ENCODE data around the gene ANKS3. TPM values are rescaled to one million over a fixed set of nuclear protein-coding genes. Genes with fewer than 3 reads are reported as not detected.

ANKS3 gene
- polyA plus RNA-seq, 2 donors = 9.3 to 26.8 TPM

- Histone ChIP-seq H3K36me3 (ENCODE audit: control insufficient read depth in 2 of 2, insufficient read depth in 2 of 2, low read length in 1 of 2) (peaks cover 11 to 45% of the 10 kb centered on the region in 2 donors), H3K4me1 (ENCODE audit: control insufficient read depth in 2 of 2, insufficient read depth in 2 of 2, low read length in 1 of 2) (peaks cover 0 to 10% of the 10 kb centered on the region in 2 donors), H3K27ac (ENCODE audit: low read depth in 2 of 2, low read length in 1 of 2) (no peak overlapping the region), H3K27me3 (ENCODE audit: control insufficient read depth in 1 of 2, insufficient read depth in 2 of 2, low read length in 2 of 2) (no peaks in the 10 kb centered on the region), H3K4me3 (ENCODE audit: low read depth in 1 of 2, low read length in 2 of 2) (no peak overlapping the region), H3K9me3 (ENCODE audit: control insufficient read depth in 2 of 2, insufficient read depth in 1 of 2, low read depth in 1 of 2, low read length in 1 of 2) (no peaks in the 10 kb centered on the region)
- WGBS, 2 donors = 89 to 92% methylated on average over 20 of the region's 20 CpGs
These were observed 67.4 kb downstream of the ANKS3 start for GRCh38 chr16:4666537-4667202.

DNA sequence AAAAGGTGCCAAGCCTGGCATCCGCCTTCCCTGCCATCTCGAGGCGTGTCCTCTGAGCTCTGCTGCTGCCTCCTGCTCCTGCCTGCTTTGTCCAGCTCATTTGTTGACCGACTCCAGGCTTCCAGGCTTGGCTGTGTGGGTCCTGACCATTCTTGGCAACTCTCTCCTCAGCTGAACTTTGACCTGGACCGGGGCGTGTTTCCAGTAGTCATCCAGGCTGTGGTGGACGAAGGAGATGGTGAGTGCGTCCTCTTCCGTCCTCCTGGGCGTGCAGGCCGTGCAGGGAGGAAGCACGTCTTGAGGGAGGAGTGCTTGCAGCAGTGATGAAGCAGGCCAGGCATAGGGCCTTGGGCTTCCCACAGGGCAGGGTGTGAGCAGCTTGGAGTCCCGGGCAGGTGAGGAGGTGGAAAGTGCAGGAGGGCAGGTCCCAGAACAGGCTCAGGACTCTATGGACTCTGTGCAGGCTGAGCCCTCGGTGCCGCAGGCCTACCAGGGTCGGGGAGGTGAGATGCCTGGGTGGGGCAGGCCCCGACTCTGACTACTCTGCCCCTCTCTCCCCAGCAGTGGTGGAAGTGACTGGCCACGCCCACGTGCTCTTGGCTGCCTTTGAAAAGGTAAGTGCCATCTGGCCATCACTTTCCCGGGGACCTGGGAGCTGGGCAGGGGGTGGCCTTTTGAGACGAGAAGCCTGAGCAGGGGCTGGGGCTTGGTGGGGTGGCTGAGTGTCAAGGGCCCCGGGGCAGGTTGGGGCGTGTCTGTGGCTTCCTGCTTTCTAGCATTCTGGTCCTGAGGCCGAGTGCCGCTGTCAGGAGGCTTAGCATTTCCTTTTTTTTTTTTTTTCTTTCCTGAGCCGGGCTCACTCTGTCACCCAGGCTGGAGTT, 69.3 kb downstream of the ANKS3 start:
- WGBS, 2 donors = 42 to 45% methylated on average over 25 to 26 of the region's 26 CpGs
- peaks cover 11 to 32% of the 10 kb centered on the region in 2 donors for H3K36me3 ChIP-seq (ENCODE audit: control insufficient read depth in 2 of 2, insufficient read depth in 2 of 2, low read length in 1 of 2)
- no peak overlapping the region for H3K4me3 ChIP-seq (ENCODE audit: low read depth in 1 of 2, low read length in 2 of 2)
- no peaks in the 10 kb centered on the region for H3K27me3 ChIP-seq (ENCODE audit: control insufficient read depth in 1 of 2, insufficient read depth in 2 of 2, low read length in 2 of 2)
- H3K27ac ChIP-seq (ENCODE audit: low read depth in 2 of 2, low read length in 1 of 2) = peak overlapping the region; percentile 5 to 57
- H3K9me3 ChIP-seq (ENCODE audit: control insufficient read depth in 2 of 2, insufficient read depth in 1 of 2, low read depth in 1 of 2, low read length in 1 of 2) = no peaks in the 10 kb centered on the region
- peaks cover 3 to 12% of the 10 kb centered on the region in 2 donors for H3K4me1 ChIP-seq (ENCODE audit: control insufficient read depth in 2 of 2, insufficient read depth in 2 of 2, low read length in 1 of 2)

DNA sequence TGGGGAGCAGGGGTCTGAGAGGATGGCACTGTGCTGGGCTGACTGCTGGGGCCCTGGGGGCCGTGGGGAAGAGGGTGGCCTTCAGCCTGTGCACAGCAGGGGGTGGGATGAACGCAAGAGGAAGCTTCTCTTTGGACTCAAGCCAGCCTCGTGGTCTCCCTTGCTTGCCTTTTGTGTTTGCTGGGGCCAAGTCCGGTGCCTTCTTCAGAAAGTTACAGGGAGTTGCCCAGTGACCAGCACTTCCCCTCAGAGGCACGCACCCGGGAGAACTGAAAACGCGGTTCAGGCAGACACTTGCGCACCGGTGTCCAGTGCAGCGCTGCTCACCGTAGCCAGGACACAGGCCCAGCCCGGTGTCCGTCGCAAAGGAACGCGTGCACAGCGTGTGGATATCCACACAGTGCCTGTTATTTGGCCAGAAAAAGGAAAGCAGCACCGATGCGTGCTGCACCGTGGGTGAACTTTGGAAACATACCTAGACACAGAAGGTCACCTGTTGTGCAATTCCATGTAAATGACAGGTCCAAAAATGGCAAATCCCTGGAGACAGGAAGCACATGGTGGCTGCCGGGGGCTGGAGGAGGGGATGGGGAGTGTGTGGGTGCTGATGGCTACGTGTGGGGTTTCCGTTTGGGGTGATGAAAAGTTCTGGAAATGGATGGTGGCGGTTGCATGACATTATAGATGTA, 70.2 kb downstream of the ANKS3 start:
- 67 to 78% methylated on average over 24 to 25 of the region's 25 CpGs for WGBS, 2 donors
- Histone ChIP-seq H3K4me1 (ENCODE audit: control insufficient read depth in 2 of 2, insufficient read depth in 2 of 2, low read length in 1 of 2) (peaks cover 3 to 12% of the 10 kb centered on the region in 2 donors), H3K36me3 (ENCODE audit: control insufficient read depth in 2 of 2, insufficient read depth in 2 of 2, low read length in 1 of 2) (peaks cover 9 to 36% of the 10 kb centered on the region in 2 donors), H3K9me3 (ENCODE audit: control insufficient read depth in 2 of 2, insufficient read depth in 1 of 2, low read depth in 1 of 2, low read length in 1 of 2) (no peaks in the 10 kb centered on the region), H3K27ac (ENCODE audit: low read depth in 2 of 2, low read length in 1 of 2) (peak overlapping the region in 1 of 2 donors; percentile 57), H3K27me3 (ENCODE audit: control insufficient read depth in 1 of 2, insufficient read depth in 2 of 2, low read length in 2 of 2) (no peaks in the 10 kb centered on the region), H3K4me3 (ENCODE audit: low read depth in 1 of 2, low read length in 2 of 2) (no peak overlapping the region)

DNA sequence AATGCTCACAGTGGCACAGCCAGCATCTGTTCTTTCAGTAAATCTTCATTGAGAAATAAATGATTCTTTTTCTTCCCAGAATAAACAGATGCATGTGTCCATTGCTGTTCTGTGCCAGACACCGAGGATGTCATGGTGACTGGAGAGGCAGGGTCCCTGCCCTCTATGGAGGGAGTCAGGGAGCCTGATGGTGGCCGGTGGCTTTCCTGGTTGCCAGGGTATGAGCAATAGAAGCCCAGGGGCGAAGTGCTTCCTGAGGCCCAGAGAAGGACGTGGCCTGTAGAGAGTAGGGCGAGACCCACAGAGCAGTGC, 70.7 kb downstream of the ANKS3 start:
- Histone ChIP-seq H3K9me3 (ENCODE audit: control insufficient read depth in 2 of 2, insufficient read depth in 1 of 2, low read depth in 1 of 2, low read length in 1 of 2) (no peaks in the 10 kb centered on the region), H3K27ac (ENCODE audit: low read depth in 2 of 2, low read length in 1 of 2) (peak overlapping the region in 1 of 2 donors; percentile 23), H3K4me1 (ENCODE audit: control insufficient read depth in 2 of 2, insufficient read depth in 2 of 2, low read length in 1 of 2) (peaks cover 3 to 12% of the 10 kb centered on the region in 2 donors), H3K36me3 (ENCODE audit: control insufficient read depth in 2 of 2, insufficient read depth in 2 of 2, low read length in 1 of 2) (peaks cover 10 to 33% of the 10 kb centered on the region in 2 donors), H3K27me3 (ENCODE audit: control insufficient read depth in 1 of 2, insufficient read depth in 2 of 2, low read length in 2 of 2) (no peaks in the 10 kb centered on the region), H3K4me3 (ENCODE audit: low read depth in 1 of 2, low read length in 2 of 2) (no peak overlapping the region)
- 76 to 78% methylated on average over 5 of the region's 5 CpGs for WGBS, 2 donors

- H3K27ac ChIP-seq (ENCODE audit: low read depth in 2 of 2, low read length in 1 of 2) = no peak overlapping the region
- H3K36me3 ChIP-seq (ENCODE audit: control insufficient read depth in 2 of 2, insufficient read depth in 2 of 2, low read length in 1 of 2) = peaks cover 11 to 29% of the 10 kb centered on the region in 2 donors
- no peaks in the 10 kb centered on the region for H3K9me3 ChIP-seq (ENCODE audit: control insufficient read depth in 2 of 2, insufficient read depth in 1 of 2, low read depth in 1 of 2, low read length in 1 of 2)
- H3K4me1 ChIP-seq (ENCODE audit: control insufficient read depth in 2 of 2, insufficient read depth in 2 of 2, low read length in 1 of 2) = peaks cover 3 to 12% of the 10 kb centered on the region in 2 donors
- no peaks in the 10 kb centered on the region for H3K27me3 ChIP-seq (ENCODE audit: control insufficient read depth in 1 of 2, insufficient read depth in 2 of 2, low read length in 2 of 2)
- WGBS, 2 donors = 51 to 58% methylated on average over 11 of the region's 11 CpGs
- no peak overlapping the region for H3K4me3 ChIP-seq (ENCODE audit: low read depth in 1 of 2, low read length in 2 of 2)
These were observed 72.4 kb downstream of the ANKS3 start for GRCh38 chr16:4661661-4662060.

DNA sequence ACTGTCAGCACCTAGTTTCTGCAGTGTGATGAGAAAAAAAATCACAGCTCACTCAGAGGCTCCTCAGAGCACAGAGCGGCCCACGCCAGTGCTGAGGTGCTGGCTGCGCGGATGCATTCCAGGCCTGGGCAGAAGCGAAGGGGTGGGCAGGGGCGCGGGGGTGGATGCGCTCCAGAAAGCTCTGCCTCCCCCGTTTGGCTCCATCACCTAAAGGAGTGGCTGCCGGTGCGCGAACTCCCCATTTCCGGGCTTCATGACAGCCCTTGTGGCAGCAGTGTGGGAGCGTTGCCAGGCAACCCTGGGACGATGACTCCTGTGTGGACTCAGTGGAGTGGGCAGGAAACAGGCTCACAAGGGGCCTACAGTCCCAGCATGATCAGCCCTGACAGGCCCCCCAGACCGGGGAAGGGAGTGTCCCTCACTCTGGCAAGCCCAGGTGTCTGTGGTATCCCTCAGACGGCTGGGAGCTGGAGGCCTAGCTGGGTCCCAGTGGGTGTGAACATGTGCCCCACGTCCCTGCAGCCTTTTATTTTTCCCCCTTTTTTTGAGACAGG, 73.5 kb downstream of the ANKS3 start:
- Histone ChIP-seq H3K27me3 (ENCODE audit: control insufficient read depth in 1 of 2, insufficient read depth in 2 of 2, low read length in 2 of 2) (no peaks in the 10 kb centered on the region), H3K27ac (ENCODE audit: low read depth in 2 of 2, low read length in 1 of 2) (no peak overlapping the region), H3K4me3 (ENCODE audit: low read depth in 1 of 2, low read length in 2 of 2) (no peak overlapping the region), H3K9me3 (ENCODE audit: control insufficient read depth in 2 of 2, insufficient read depth in 1 of 2, low read depth in 1 of 2, low read length in 1 of 2) (no peaks in the 10 kb centered on the region), H3K4me1 (ENCODE audit: control insufficient read depth in 2 of 2, insufficient read depth in 2 of 2, low read length in 1 of 2) (peaks cover 3 to 12% of the 10 kb centered on the region in 2 donors), H3K36me3 (ENCODE audit: control insufficient read depth in 2 of 2, insufficient read depth in 2 of 2, low read length in 1 of 2) (peaks cover 15 to 33% of the 10 kb centered on the region in 2 donors)
- WGBS, 2 donors = 37 to 41% methylated on average over 18 of the region's 18 CpGs

DNA sequence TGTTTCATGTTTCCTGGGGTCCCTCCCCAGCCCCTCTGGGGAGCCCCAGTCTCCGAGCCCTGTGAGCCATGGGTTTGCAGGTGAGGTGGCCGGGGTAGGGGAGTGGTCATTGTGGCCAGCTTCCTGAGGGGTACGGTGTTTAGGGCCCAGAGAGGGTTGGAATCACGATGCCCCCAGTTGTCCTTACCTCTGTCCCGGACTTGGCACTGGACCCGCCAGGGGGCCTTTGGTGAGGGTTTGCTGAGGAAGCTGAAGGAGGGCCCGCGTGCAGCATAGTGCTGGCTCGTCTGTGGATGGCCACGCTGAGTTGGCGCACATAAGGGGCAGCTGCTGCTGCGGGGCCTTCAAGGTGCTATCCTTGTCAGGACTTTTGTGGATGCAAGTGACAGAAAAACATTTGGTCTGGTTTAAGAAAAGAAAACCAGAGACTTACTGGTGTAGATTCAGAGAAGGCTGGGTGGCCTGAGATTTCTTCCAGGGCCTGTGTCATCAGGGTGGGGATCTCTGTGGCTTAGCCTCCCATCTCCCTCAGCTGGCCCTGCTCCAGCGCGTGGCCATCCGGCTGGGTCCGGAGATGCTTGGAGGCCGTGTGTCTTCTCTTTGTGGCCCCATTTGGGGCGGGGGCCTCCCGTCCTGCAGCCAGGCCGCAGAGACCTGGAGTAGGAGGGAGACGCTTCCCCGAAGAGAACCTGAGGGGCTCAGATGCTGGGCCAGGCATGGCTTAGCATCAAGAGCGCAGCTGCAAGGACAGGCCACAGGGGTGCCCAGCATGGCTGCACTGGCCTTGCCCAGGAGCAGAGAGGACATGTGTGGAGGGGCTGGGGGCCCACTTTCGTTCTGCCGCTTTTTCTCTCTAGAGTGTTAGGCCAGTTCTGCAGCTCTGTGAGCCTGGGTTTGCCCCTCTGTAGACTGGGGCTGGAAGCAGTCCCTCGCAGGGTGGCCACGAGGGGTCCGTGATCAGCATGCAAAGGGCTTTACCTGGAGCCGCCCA, 74.4 kb downstream of the ANKS3 start:
- Histone ChIP-seq H3K27ac (ENCODE audit: low read depth in 2 of 2, low read length in 1 of 2) (no peak overlapping the region), H3K36me3 (ENCODE audit: control insufficient read depth in 2 of 2, insufficient read depth in 2 of 2, low read length in 1 of 2) (peaks cover 21 to 38% of the 10 kb centered on the region in 2 donors), H3K4me3 (ENCODE audit: low read depth in 1 of 2, low read length in 2 of 2) (no peak overlapping the region), H3K27me3 (ENCODE audit: control insufficient read depth in 1 of 2, insufficient read depth in 2 of 2, low read length in 2 of 2) (no peaks in the 10 kb centered on the region), H3K4me1 (ENCODE audit: control insufficient read depth in 2 of 2, insufficient read depth in 2 of 2, low read length in 1 of 2) (peaks cover 3 to 8% of the 10 kb centered on the region in 2 donors), H3K9me3 (ENCODE audit: control insufficient read depth in 2 of 2, insufficient read depth in 1 of 2, low read depth in 1 of 2, low read length in 1 of 2) (no peaks in the 10 kb centered on the region)
- 91% methylated on average over 29 of the region's 29 CpGs for WGBS, 2 donors

DNA sequence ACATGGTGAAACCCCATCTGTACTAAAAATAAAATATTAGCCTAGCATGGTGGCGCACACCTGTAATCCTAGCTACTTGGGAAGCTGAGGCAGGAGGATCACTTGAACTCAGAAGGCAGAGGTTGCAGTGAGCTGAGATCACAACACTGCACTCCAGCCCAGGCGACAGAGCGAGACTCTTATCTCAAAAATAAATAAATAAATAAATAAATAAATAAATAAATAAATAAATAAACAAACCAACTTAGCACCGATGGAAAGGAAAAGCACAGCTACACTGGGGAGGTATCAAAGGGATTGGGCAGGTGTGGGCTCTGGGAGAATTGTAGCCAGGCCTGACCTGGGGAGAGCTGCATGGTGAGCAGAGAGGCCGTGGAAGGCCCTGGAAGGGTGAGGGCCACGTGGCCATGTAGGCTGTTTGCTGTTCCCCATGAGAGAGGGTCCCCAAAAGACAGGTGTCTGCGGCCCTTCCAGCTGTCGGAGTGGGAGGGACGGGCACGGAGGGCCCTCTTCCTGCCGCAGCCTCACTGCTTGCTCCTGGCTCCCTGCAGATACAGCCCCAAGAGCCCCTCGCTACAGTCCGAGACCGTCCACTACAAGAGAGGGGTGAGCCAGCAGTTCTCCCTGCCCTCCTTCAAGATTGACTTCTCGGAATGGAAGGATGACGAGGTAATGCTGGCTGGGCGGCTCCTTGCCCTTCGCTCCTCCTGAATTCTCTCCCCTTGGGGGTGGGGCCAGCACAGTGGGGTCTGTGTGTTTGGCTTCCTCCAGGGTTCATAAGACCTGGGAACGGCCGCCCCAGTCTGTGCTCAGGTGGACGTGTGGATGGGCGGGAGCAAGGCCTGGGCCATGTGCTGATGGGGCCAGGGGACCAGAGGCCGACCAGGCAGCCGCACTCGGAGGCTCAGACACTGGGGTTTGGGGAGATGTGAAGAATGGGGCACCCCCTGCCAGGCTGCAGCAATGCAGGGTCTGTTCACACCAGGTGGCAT, 77.1 kb downstream of the ANKS3 start:
- peaks cover 31 to 44% of the 10 kb centered on the region in 2 donors for H3K36me3 ChIP-seq (ENCODE audit: control insufficient read depth in 2 of 2, insufficient read depth in 2 of 2, low read length in 1 of 2)
- H3K4me3 ChIP-seq (ENCODE audit: low read depth in 1 of 2, low read length in 2 of 2) = no peak overlapping the region
- H3K9me3 ChIP-seq (ENCODE audit: control insufficient read depth in 2 of 2, insufficient read depth in 1 of 2, low read depth in 1 of 2, low read length in 1 of 2) = no peaks in the 10 kb centered on the region
- H3K4me1 ChIP-seq (ENCODE audit: control insufficient read depth in 2 of 2, insufficient read depth in 2 of 2, low read length in 1 of 2) = peaks cover 3% of the 10 kb centered on the region in 2 donors
- WGBS, 2 donors = 94 to 95% methylated on average over 25 of the region's 25 CpGs
- H3K27ac ChIP-seq (ENCODE audit: low read depth in 2 of 2, low read length in 1 of 2) = no peak overlapping the region
- no peaks in the 10 kb centered on the region for H3K27me3 ChIP-seq (ENCODE audit: control insufficient read depth in 1 of 2, insufficient read depth in 2 of 2, low read length in 2 of 2)

Data from esophagus (tissue), 2 donors.